H9 (cell line): ENCODE measurements around the gene DICER1. TPM values are rescaled to one million over a fixed set of nuclear protein-coding genes. Genes with fewer than 3 reads are reported as not detected.

Source experiments
- DNase-seq: peaks from one replicate; pipeline ENCODE4 v3.0.0-alpha.2; 2017
- H2AFZ ChIP-seq: one replicate; pipeline ENCODE4 v1.6.1; 2013; ENCODE audit warnings: mild to moderate bottlenecking, low read length, control low read depth, moderate library complexity
- H2AK5ac ChIP-seq: 2 replicates; pipeline ENCODE4 v1.6.1; 2013; ENCODE audit warnings: low read length, control low read depth, mixed read lengths; ENCODE audit not compliant: insufficient read length
- H2BK120ac ChIP-seq: one replicate; pipeline ENCODE4 v1.6.1; 2013; ENCODE audit warnings: low read depth, mild to moderate bottlenecking, low read length, control low read depth, inconsistent platforms; ENCODE audit not compliant: poor library complexity, severe bottlenecking
- H2BK12ac ChIP-seq: 2 replicates; pipeline ENCODE4 v1.6.1; 2013; ENCODE audit warnings: low read length, control low read depth, mixed read lengths, low read depth; ENCODE audit not compliant: insufficient read length
- H2BK15ac ChIP-seq: 2 replicates; pipeline ENCODE4 v1.6.1; 2013; ENCODE audit warnings: low read depth, low read length, control low read depth
- H2BK20ac ChIP-seq: one replicate; pipeline ENCODE4 v1.6.1; 2013; ENCODE audit warnings: low read depth, mild to moderate bottlenecking, low read length, control low read depth, inconsistent platforms; ENCODE audit not compliant: poor library complexity, severe bottlenecking
- H2BK5ac ChIP-seq: 2 replicates; pipeline ENCODE4 v1.6.1; 2013; ENCODE audit warnings: low read length, control low read depth, mixed read lengths; ENCODE audit not compliant: insufficient read length
- H3K14ac ChIP-seq: 2 replicates; pipeline ENCODE4 v1.6.1; 2013; ENCODE audit warnings: low read length, control low read depth; ENCODE audit not compliant: insufficient read depth
- H3K18ac ChIP-seq: 2 replicates; pipeline ENCODE4 v1.6.1; 2013; ENCODE audit warnings: low read depth, mild to moderate bottlenecking, mixed read lengths, low read length, control low read depth; ENCODE audit not compliant: insufficient read length
- H3K23ac ChIP-seq: 2 replicates; pipeline ENCODE4 v1.6.1; 2013; ENCODE audit warnings: low read length, control low read depth, mixed read lengths, low read depth; ENCODE audit not compliant: insufficient read length
- H3K23me2 ChIP-seq: 2 replicates; pipeline ENCODE4 v1.6.1; 2013; ENCODE audit warnings: low read depth, mild to moderate bottlenecking, mixed read lengths, low read length, control low read depth; ENCODE audit not compliant: insufficient read length, poor library complexity, severe bottlenecking
- H3K27ac ChIP-seq: 2 replicates; pipeline ENCODE4 v1.5.1; 2013; ENCODE audit warnings: low read length, control low read depth, mixed read lengths, low read depth; ENCODE audit not compliant: insufficient read length
- H3K27me3 ChIP-seq: 2 replicates; pipeline ENCODE4 v1.6.1; 2013; ENCODE audit warnings: low read length, control low read depth, inconsistent platforms; ENCODE audit not compliant: insufficient read depth
- H3K4ac ChIP-seq: 2 replicates; pipeline ENCODE4 v1.6.1; 2013; ENCODE audit warnings: low read depth, mild to moderate bottlenecking, control low read depth, inconsistent platforms, low read length, moderate library complexity
- H3K4me1 ChIP-seq: 2 replicates; pipeline ENCODE4 v1.6.1; 2013; ENCODE audit warnings: low read length, control low read depth, inconsistent platforms; ENCODE audit not compliant: insufficient read depth
- H3K4me2 ChIP-seq: 2 replicates; pipeline ENCODE4 v1.6.1; 2013; ENCODE audit warnings: low read length, control low read depth, mixed read lengths; ENCODE audit not compliant: insufficient read length, insufficient read depth
- H3K56ac ChIP-seq: 2 replicates; pipeline ENCODE4 v1.6.1; 2013; ENCODE audit warnings: low read depth, mild to moderate bottlenecking, mixed read lengths, low read length, control low read depth; ENCODE audit not compliant: insufficient read length
- H3K79me1 ChIP-seq: 2 replicates; pipeline ENCODE4 v1.6.1; 2013; ENCODE audit warnings: low read depth, mild to moderate bottlenecking, moderate library complexity, low read length, control low read depth, inconsistent platforms; ENCODE audit not compliant: insufficient read depth, poor library complexity, severe bottlenecking
- H3K79me2 ChIP-seq: 2 replicates; pipeline ENCODE4 v1.6.1; 2013; ENCODE audit warnings: low read length, control low read depth, inconsistent platforms; ENCODE audit not compliant: insufficient read depth
- H3K9ac ChIP-seq: 2 replicates; pipeline ENCODE4 v1.6.1; 2013; ENCODE audit warnings: low read length, control low read depth, mixed read lengths; ENCODE audit not compliant: insufficient read length; ENCODE audit errors: extremely low read depth
- H3K9me3 ChIP-seq: one replicate; pipeline ENCODE4 v1.6.1; 2013; ENCODE audit warnings: low read depth, low read length, inconsistent platforms; ENCODE audit not compliant: control insufficient read depth
- H3T11ph ChIP-seq: one replicate; pipeline ENCODE4 v1.6.1; 2013; ENCODE audit warnings: mild to moderate bottlenecking, low read length, control low read depth, inconsistent platforms
- H4K20me1 ChIP-seq: one replicate; pipeline ENCODE4 v1.6.1; 2013; ENCODE audit not compliant: control insufficient read depth, insufficient read length, insufficient read depth
- H4K5ac ChIP-seq: 2 replicates; pipeline ENCODE4 v1.6.1; 2013; ENCODE audit warnings: low read depth, mild to moderate bottlenecking, mixed read lengths, low read length, control low read depth; ENCODE audit not compliant: insufficient read length
- H4K8ac ChIP-seq: replicated peaks from 2 replicates; pipeline ENCODE4 v1.6.1; 2013; ENCODE audit warnings: low read length, control low read depth, mixed read lengths, low read depth; ENCODE audit not compliant: insufficient read length
- H4K91ac ChIP-seq: 2 replicates; pipeline ENCODE4 v1.6.1; 2013; ENCODE audit warnings: low read depth, mild to moderate bottlenecking, moderate library complexity, mixed read lengths, low read length, control low read depth; ENCODE audit not compliant: insufficient read length
- H3K27ac Mint-ChIP-seq, 3 experiments: 2 replicates in 2 of 3; 3 replicates in 1 of 3; pipeline ENCODE4 v1.8.0; 2020 to 2021; ENCODE audit warnings: mixed read lengths in 3 of 3, mild to moderate bottlenecking in 1 of 3, moderate library complexity in 1 of 3
- H3K27me3 Mint-ChIP-seq: 2 replicates; pipeline ENCODE4 v1.8.0; 2021; ENCODE audit warnings: low read depth, mild to moderate bottlenecking, moderate library complexity, mixed read lengths
- H3K36me3 Mint-ChIP-seq, 3 experiments: 2 replicates in 2 of 3; 3 replicates in 1 of 3; pipeline ENCODE4 v1.8.0; 2020 to 2021; ENCODE audit warnings: low read depth in 3 of 3, mixed read lengths in 3 of 3; ENCODE audit not compliant: insufficient read depth in 1 of 3
- H3K4me1 Mint-ChIP-seq, 2 experiments: 2 replicates each; pipeline ENCODE4 v1.8.0; 2020; ENCODE audit warnings: mixed read lengths in 2 of 2
- H3K4me3 Mint-ChIP-seq, 2 experiments: 2 replicates in 1 of 2; 3 replicates in 1 of 2; pipeline ENCODE4 v1.8.0; 2020 to 2021; ENCODE audit warnings: mild to moderate bottlenecking in 2 of 2, mixed read lengths in 2 of 2, moderate library complexity in 1 of 2
- H3K9me3 Mint-ChIP-seq, 2 experiments: 2 replicates in 1 of 2; 3 replicates in 1 of 2; pipeline ENCODE4 v1.8.0; 2020; ENCODE audit warnings: mild to moderate bottlenecking in 2 of 2, mixed read lengths in 2 of 2, moderate library complexity in 1 of 2
- WGBS: extraction: QIAGEN DNeasy Blood & Tissue Kit; methylation state at CpG from one replicate; pipeline ENCODE4 v1.1.7; 2013; ENCODE audit warnings: missing lambda C conversion rate, low lambda C conversion rate, mixed read lengths; ENCODE audit not compliant: insufficient read length; ENCODE audit errors: extremely low coverage; 5-methylcytosine and 5-hydroxymethylcytosine counted together
- total RNA-seq: library from RNA; stranded (reverse); gene quantifications from 2 replicates; pipeline ENCODE4 v1.2.1, GENCODE V29; 2021
- TF ChIP-seq, protein P1 (sequence below): fragments of 200-600 bp; sonication (generic); conservative IDR thresholded peaks from 3 replicates; pipeline ENCODE4 v1.8.0; 2021; ENCODE audit warnings: antibody characterized with exemption, mild to moderate bottlenecking

DICER1 gene
- total RNA-seq, 1 experiment from 2014 or later, result 57.0 TPM

DNA sequence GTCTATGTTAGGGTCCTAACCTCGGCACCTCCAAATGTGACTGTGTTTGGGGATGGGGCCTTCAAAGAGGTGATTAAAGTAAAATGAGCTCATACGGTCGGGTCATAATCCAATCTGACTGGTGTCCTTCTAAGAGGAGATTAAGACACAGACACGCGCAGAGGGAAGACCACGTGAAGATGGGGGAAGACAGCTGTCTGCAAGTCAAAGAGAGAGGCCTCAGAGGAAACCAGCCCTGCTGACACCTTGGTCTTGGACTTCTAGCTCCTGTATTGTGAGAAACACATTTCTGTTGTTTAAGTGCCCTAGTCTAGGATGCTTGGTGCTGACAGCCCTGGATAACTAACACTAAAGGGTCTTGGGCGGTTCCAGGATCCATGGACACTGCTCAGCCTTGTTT is 109.6 kb downstream of the DICER1 start:
- Histone ChIP-seq H4K20me1 (no peaks in the 10 kb centered on the region), H2BK12ac (no peak overlapping the region), H3K14ac (no peak overlapping the region), H3K79me2 (no peaks in the 10 kb centered on the region), H3K56ac (no peak overlapping the region), H3K4ac (no peak overlapping the region), H3K9ac (no peak overlapping the region), H3K27me3 (no peaks in the 10 kb centered on the region), H4K91ac (no peak overlapping the region), H3K79me1 (no peaks in the 10 kb centered on the region), H3K4me1 (no peaks in the 10 kb centered on the region), H2BK15ac (no peak overlapping the region), H2BK20ac (no peak overlapping the region), H4K8ac (no peak overlapping the region), H2BK120ac (no peak overlapping the region), H2AFZ (no peak overlapping the region), H3K4me2 (no peak overlapping the region), H4K5ac (no peak overlapping the region), H2BK5ac (no peak overlapping the region), H3K23me2 (no peaks in the 10 kb centered on the region), H3K23ac (no peak overlapping the region), H3T11ph (no peak overlapping the region), H3K27ac (no peak overlapping the region), H2AK5ac (no peak overlapping the region), H3K9me3 (no peaks in the 10 kb centered on the region), H3K18ac (no peak overlapping the region)
- no CpG with 5 or more reads among the region's 7 CpGs for WGBS
- TF ChIP-seq, protein P1, sequence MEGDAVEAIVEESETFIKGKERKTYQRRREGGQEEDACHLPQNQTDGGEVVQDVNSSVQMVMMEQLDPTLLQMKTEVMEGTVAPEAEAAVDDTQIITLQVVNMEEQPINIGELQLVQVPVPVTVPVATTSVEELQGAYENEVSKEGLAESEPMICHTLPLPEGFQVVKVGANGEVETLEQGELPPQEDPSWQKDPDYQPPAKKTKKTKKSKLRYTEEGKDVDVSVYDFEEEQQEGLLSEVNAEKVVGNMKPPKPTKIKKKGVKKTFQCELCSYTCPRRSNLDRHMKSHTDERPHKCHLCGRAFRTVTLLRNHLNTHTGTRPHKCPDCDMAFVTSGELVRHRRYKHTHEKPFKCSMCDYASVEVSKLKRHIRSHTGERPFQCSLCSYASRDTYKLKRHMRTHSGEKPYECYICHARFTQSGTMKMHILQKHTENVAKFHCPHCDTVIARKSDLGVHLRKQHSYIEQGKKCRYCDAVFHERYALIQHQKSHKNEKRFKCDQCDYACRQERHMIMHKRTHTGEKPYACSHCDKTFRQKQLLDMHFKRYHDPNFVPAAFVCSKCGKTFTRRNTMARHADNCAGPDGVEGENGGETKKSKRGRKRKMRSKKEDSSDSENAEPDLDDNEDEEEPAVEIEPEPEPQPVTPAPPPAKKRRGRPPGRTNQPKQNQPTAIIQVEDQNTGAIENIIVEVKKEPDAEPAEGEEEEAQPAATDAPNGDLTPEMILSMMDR, result no peak
- peaks cover 24 to 36% of the 10 kb centered on the region in 2 experiments for H3K4me1 Mint-ChIP-seq
- no peak for DNase-seq
- peaks cover 68% of the 10 kb centered on the region for H3K27me3 Mint-ChIP-seq
- no peak overlapping the region for H3K27ac Mint-ChIP-seq
- H3K36me3 Mint-ChIP-seq, result no peaks in the 10 kb centered on the region; a peak in 1 of 7 replicates
- H3K4me3 Mint-ChIP-seq, result no peak overlapping the region
- no peaks in the 10 kb centered on the region; a peak in 2 of 5 replicates for H3K9me3 Mint-ChIP-seq
